T follicular helper cell (primary cell): ENCODE measurements around the gene TNIP2.
"Not testable (repeated sequence)": the region's sequence is repeated elsewhere in the genome, so short reads cannot be mapped to it uniquely, and the experiment has no call there.

Experiments
- DNase-seq: peaks from one replicate; pipeline ENCODE4 v3.0.0-alpha.2; 2020; ENCODE audit warnings: low read depth

Gene TNIP2

GRCh38 chr4:2794486-2795299 lies 38.6 kb upstream of the TNIP2 start:
- no peak for DNase-seq

- DNase-seq: no peak
Observed at GRCh38 chr4:2793586-2794485, 37.7 kb upstream of the TNIP2 start.

GRCh38 chr4:2792711-2793585 lies 36.8 kb upstream of the TNIP2 start, which contains the start of gene SH3BP2:
SH3BP2 (plus strand) TSS chr4:2793085; CDS start chr4:2820618, 27,533 bp downstream.
- peak; percentile 53 for DNase-seq

- no peak for DNase-seq
Observed at GRCh38 chr4:2792396-2792710, 36.2 kb upstream of the TNIP2 start.

GRCh38 chr4:2791518-2792395 lies 35.6 kb upstream of the TNIP2 start:
- no peak for DNase-seq

- DNase-seq: no peak
Observed at GRCh38 chr4:2790583-2791517, 34.7 kb upstream of the TNIP2 start.

GRCh38 chr4:2789793-2790582 lies 33.9 kb upstream of the TNIP2 start:
- DNase-seq: no peak

GRCh38 chr4:2789351-2789750 lies 33.2 kb upstream of the TNIP2 start:
- DNase-seq: no peak

- no peak for DNase-seq
Observed at GRCh38 chr4:2788532-2789103, 32.5 kb upstream of the TNIP2 start.

- DNase-seq: no peak
Observed at GRCh38 chr4:2788101-2788500, 32.0 kb upstream of the TNIP2 start.

- no peak for DNase-seq
Observed at GRCh38 chr4:2787230-2788100, 31.3 kb upstream of the TNIP2 start.

GRCh38 chr4:2786794-2787229 lies 30.7 kb upstream of the TNIP2 start:
- no peak for DNase-seq

- peak; percentile 68 for DNase-seq
Observed at GRCh38 chr4:2786152-2786671, 30.1 kb upstream of the TNIP2 start.

GRCh38 chr4:2785613-2786012 lies 29.5 kb upstream of the TNIP2 start:
- peak; percentile 19 for DNase-seq

- DNase-seq: no peak
Observed at GRCh38 chr4:2783790-2784189, 27.7 kb upstream of the TNIP2 start.

- DNase-seq: no peak
Observed at GRCh38 chr4:2781911-2782310, 25.8 kb upstream of the TNIP2 start.

- not testable (repeated sequence) for DNase-seq
Observed at GRCh38 chr4:2780643-2781042, 24.5 kb upstream of the TNIP2 start.
